HCT116 (cell line): Measurements from ENCODE around the gene FHOD3. TPM values are rescaled to one million over a fixed set of nuclear protein-coding genes. Genes with fewer than 3 reads are reported as not detected.

Source experiments
- ATAC-seq: fragments of 200-7000 bp; cut with Tn5 transposase; 2 replicates; pipeline ENCODE4 v1.9.1; 2020; ENCODE audit warnings: mild to moderate bottlenecking, moderate library complexity
- BruUV-seq: library from RNA; stranded (reverse); fragments of 400-500 nt; replicated peaks from 2 replicates; lab custom pipeline; 2021; lab: Mats Ljungman, UMichigan
- CTCF ChIA-PET: fragments of 300-600 bp; sonication (Branson Sonifier 250); formaldehyde crosslinking; loops from one replicate; lab custom pipeline; 2021; ENCODE audit warnings: antibody characterized with exemption; lab: Charles Lee
- POLR2A ChIA-PET: fragments of 300-600, 350-600 bp; sonication (Branson Sonifier 250); formaldehyde crosslinking; loops from one replicate; lab custom pipeline; 2021; ENCODE audit warnings: antibody characterized with exemption; lab: Charles Lee
- RAD21 ChIA-PET, 2 experiments: fragments of 300-600 bp; sonication (Branson Sonifier 250); formaldehyde crosslinking; loops; one replicate each; lab custom pipeline; 2023; ENCODE audit warnings: low total read pairs in 2 of 2; ENCODE audit not compliant: uncharacterized antibody in 2 of 2, unreplicated experiment in 2 of 2, low non-redundant PET in 1 of 2; lab: Charles Lee
- DNase-seq: peaks from one replicate; pipeline ENCODE4 v3.0.0-alpha.2; 2010; ENCODE audit warnings: low read depth, low spot score
- H2AFZ ChIP-seq: fragments of 200-600 bp; shearing (Covaris generic), sonication (generic); 2 replicates; pipeline ENCODE4 v1.6.1; 2017; ENCODE audit warnings: low read depth, mixed run types, mixed read lengths, antibody characterized with exemption, low read length; ENCODE audit not compliant: poor library complexity, severe bottlenecking
- H3K27ac ChIP-seq: 2 replicates; pipeline ENCODE4 v1.5.1; 2012; ENCODE audit warnings: low read depth, low read length
- H3K27me3 ChIP-seq: fragments of 200-600 bp; sonication (generic); 2 replicates; pipeline ENCODE4 v1.6.1; 2016; ENCODE audit warnings: mixed run types, low read length, mixed read lengths; ENCODE audit not compliant: insufficient read depth
- H3K36me3 ChIP-seq, 2 experiments: fragments of 200-500 bp in 1 of 2; fragments of 200-600 bp in 1 of 2; sonication (Bioruptor generic) in 1 of 2; sonication (generic) in 1 of 2; 2 replicates each; pipeline versions ENCODE4 v1.5.1 to v1.6.1; 2014 to 2016; ENCODE audit warnings: low read length in 2 of 2, inconsistent platforms in 1 of 2, mixed read lengths in 1 of 2, mixed run types in 1 of 2; ENCODE audit not compliant: insufficient read depth in 2 of 2, control insufficient read depth in 1 of 2
- H3K4me1 ChIP-seq, 2 experiments: fragments of 200-600 bp in 1 of 2; sonication (generic) in 1 of 2; 2 replicates each; pipeline versions ENCODE4 v1.5.1 to v1.6.1; 2012 to 2017; ENCODE audit warnings: low read length in 2 of 2, inconsistent platforms in 1 of 2, mild to moderate bottlenecking in 1 of 2, mixed read lengths in 1 of 2, mixed run types in 1 of 2, moderate library complexity in 1 of 2; ENCODE audit not compliant: insufficient read depth in 2 of 2, control insufficient read depth in 1 of 2
- H3K4me2 ChIP-seq: fragments of 200-600 bp; sonication (generic); 2 replicates; pipeline ENCODE4 v1.6.1; 2017; ENCODE audit warnings: mixed run types, low read length, mixed read lengths
- H3K4me3 ChIP-seq, 2 experiments: fragments of 200-600 bp in 1 of 2; sonication (generic) in 1 of 2; replicated peaks in 1 of 2; 2 replicates each; pipeline ENCODE4 v1.5.1; 2011 to 2016; ENCODE audit warnings: low read length in 2 of 2, control low read depth in 1 of 2, low read depth in 1 of 2, mild to moderate bottlenecking in 1 of 2, mixed read lengths in 1 of 2, mixed run types in 1 of 2
- H3K79me2 ChIP-seq: fragments of 200-600 bp; sonication (generic); 2 replicates; pipeline ENCODE4 v1.6.1; 2017; ENCODE audit warnings: mild to moderate bottlenecking, mixed run types, low read length, moderate library complexity, mixed read lengths; ENCODE audit not compliant: insufficient read depth
- H3K9ac ChIP-seq: fragments of 200-600 bp; sonication (generic); 2 replicates; pipeline ENCODE4 v1.6.1; 2016; ENCODE audit warnings: low read length, mixed read lengths
- H3K9me2 ChIP-seq: fragments of 200-600 bp; sonication (generic), shearing (Covaris generic); 2 replicates; pipeline ENCODE4 v1.6.1; 2017; ENCODE audit warnings: mixed run types, mild to moderate bottlenecking, moderate library complexity; ENCODE audit not compliant: insufficient read depth
- H3K9me3 ChIP-seq, 2 experiments: fragments of 200-500 bp in 1 of 2; fragments of 200-600 bp in 1 of 2; sonication (Bioruptor generic) in 1 of 2; sonication (generic) in 1 of 2; 2 replicates each; pipeline ENCODE4 v1.6.1; 2014 to 2017; ENCODE audit warnings: low read length in 2 of 2, mixed read lengths in 2 of 2, inconsistent platforms in 1 of 2, low read depth in 1 of 2, mild to moderate bottlenecking in 1 of 2, mixed run types in 1 of 2, moderate library complexity in 1 of 2; ENCODE audit not compliant: control insufficient read depth in 1 of 2, insufficient read depth in 1 of 2
- H4K20me1 ChIP-seq: fragments of 200-600 bp; sonication (generic), shearing (Covaris generic); 2 replicates; pipeline ENCODE4 v1.6.1; 2017; ENCODE audit warnings: mixed run types, mild to moderate bottlenecking, moderate library complexity; ENCODE audit not compliant: insufficient read depth
- CBX3 ChIP-seq: IDR thresholded peaks from 2 replicates; pipeline ENCODE4 v1.6.1; 2012; ENCODE audit warnings: low read depth
- CEBPB ChIP-seq: IDR thresholded peaks from 2 replicates; pipeline ENCODE4 v1.6.1; 2012; ENCODE audit warnings: low read depth
- EZH2 ChIP-seq: fragments of 200-600 bp; sonication (generic); IDR thresholded peaks from 2 replicates; pipeline ENCODE4 v1.6.1; 2017; ENCODE audit warnings: antibody characterized with exemption, mixed run types
- POLR2A ChIP-seq: IDR thresholded peaks from 2 replicates; pipeline ENCODE4 v1.7.0; 2011; ENCODE audit warnings: borderline replicate concordance; ENCODE audit not compliant: insufficient read depth, insufficient read length; ENCODE audit errors: extremely low read depth
- POLR2AphosphoS5 ChIP-seq: IDR thresholded peaks from 2 replicates; pipeline ENCODE4 v1.6.1; 2011; ENCODE audit warnings: mild to moderate bottlenecking, low read depth, low read length, moderate library complexity
- RAD21 ChIP-seq: IDR thresholded peaks from 2 replicates; pipeline ENCODE4 v1.6.1; 2012; ENCODE audit warnings: low read depth, mild to moderate bottlenecking
- REST ChIP-seq: IDR thresholded peaks from 2 replicates; pipeline ENCODE4 v1.6.1; 2012; ENCODE audit warnings: low read depth
- SIN3A ChIP-seq: IDR thresholded peaks from 2 replicates; pipeline ENCODE4 v1.6.1; 2012; ENCODE audit warnings: low read depth
- SP1 ChIP-seq: IDR thresholded peaks from 2 replicates; pipeline ENCODE4 v1.6.1; 2012; ENCODE audit warnings: low read depth
- SRF ChIP-seq: IDR thresholded peaks from 2 replicates; pipeline ENCODE4 v1.6.1; 2012; ENCODE audit warnings: low read depth
- YY1 ChIP-seq: IDR thresholded peaks from 2 replicates; pipeline ENCODE4 v1.6.1; 2011; ENCODE audit warnings: low read length, low read depth, moderate library complexity, mild to moderate bottlenecking; ENCODE audit not compliant: insufficient replicate concordance; ENCODE audit errors: extremely low read depth
- ZFX ChIP-seq: fragments of 450-650 bp; IDR thresholded peaks from 2 replicates; pipeline ENCODE4 v1.6.1; 2017
- ZNF274 ChIP-seq: fragments of 200-500 bp; sonication (Bioruptor generic); IDR thresholded peaks from 2 replicates; pipeline ENCODE4 v1.6.1; 2014; ENCODE audit warnings: mild to moderate bottlenecking, low read depth, low read length, inconsistent platforms
- intact Hi-C: fragments of 100-400 bp; cut with micrococcal nuclease; formaldehyde crosslinking; loops from 2 replicates; pipeline ENCODE4 v1.10.0; 2022
- total RNA-seq: library from RNA; stranded (reverse); gene quantifications from one replicate; pipeline ENCODE4 v1.2.1, GENCODE V29; 2021; ENCODE audit not compliant: unreplicated experiment
- TF ChIP-seq, protein P1 (sequence below): IDR thresholded peaks from 2 replicates; pipeline ENCODE4 v1.6.1; 2012

Gene FHOD3
- total RNA-seq, 1 experiment from 2014 or later, result 4.0 TPM

GRCh38 chr18:36406805-36407204, 109.3 kb downstream of the FHOD3 start:
- H3K4me1 ChIP-seq, result 0 out of 4 replicates have a peak, but pooled peaks cover 0 to 2% of the 10 kb centered on the region in 2 experiments
- TF ChIP-seq ZFX (no peak), EZH2 (no peak), CEBPB (no peak), POLR2A (no peak), SIN3A (no peak), YY1 (no peak), SRF (no peak)
- no peak overlapping the region for H3K4me2 ChIP-seq
- no peaks in the 10 kb centered on the region for H3K79me2 ChIP-seq
- no peak for DNase-seq
- intact Hi-C loops, result no loop called here
- CTCF ChIA-PET, result no interaction called here
- ATAC-seq, result no peak
- H3K9ac ChIP-seq, result no peak overlapping the region
- H3K27ac ChIP-seq, result no peak overlapping the region
- H3K36me3 ChIP-seq, result no peaks in the 10 kb centered on the region
- H3K9me3 ChIP-seq, result no peaks in the 10 kb centered on the region
- no peak overlapping the region for H2AFZ ChIP-seq
- 0 out of 2 replicates have a peak, but pooled peaks cover 4% of the 10 kb centered on the region for H3K9me2 ChIP-seq
- no peaks in the 10 kb centered on the region for H4K20me1 ChIP-seq
- BruUV-seq, result no TSS peak
- POLR2A ChIA-PET, result no interaction called here
- RAD21 ChIA-PET, result no interaction called here
- no peaks in the 10 kb centered on the region for H3K27me3 ChIP-seq
- H3K4me3 ChIP-seq, result no peak overlapping the region

DNA sequence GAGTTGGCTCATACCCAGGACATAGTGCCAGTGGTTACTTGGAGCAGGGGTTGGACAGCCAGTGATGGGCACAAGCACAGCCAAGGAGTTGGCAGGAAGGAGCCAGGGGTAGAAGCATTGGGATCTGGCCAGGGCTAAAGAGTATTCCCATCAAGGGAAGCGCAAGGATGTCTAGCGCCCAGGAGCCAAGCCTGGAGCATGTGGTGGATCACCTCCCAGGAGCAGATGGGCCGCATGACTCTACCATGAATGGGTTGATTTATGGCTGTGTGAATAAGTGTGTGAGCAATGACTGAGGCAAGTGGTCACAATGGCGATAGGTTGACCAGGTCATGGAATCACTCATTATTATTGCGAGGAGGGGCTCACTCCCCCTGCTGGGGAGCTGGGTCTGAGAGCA, 111.1 kb downstream of the FHOD3 start:
- H3K4me1 ChIP-seq, result 0 out of 4 replicates have a peak, but pooled peaks cover 0 to 4% of the 10 kb centered on the region in 2 experiments
- H3K4me3 ChIP-seq, result no peak overlapping the region
- no peak for DNase-seq
- H3K9ac ChIP-seq, result no peak overlapping the region
- no peaks in the 10 kb centered on the region for H3K27me3 ChIP-seq
- no peak overlapping the region for H3K4me2 ChIP-seq
- no peaks in the 10 kb centered on the region for H3K36me3 ChIP-seq
- ATAC-seq, result no peak
- H3K9me2 ChIP-seq, result 0 out of 2 replicates have a peak, but pooled peaks cover 4% of the 10 kb centered on the region
- BruUV-seq, result no TSS peak
- ChIA-PET POLR2A (no interaction called here), CTCF (no interaction called here), RAD21 (no interaction called here)
- no peak overlapping the region; the same call in 1 of the 2 replicates for H3K27ac ChIP-seq
- intact Hi-C loops, result no loop called here
- H4K20me1 ChIP-seq, result no peaks in the 10 kb centered on the region
- H3K79me2 ChIP-seq, result no peaks in the 10 kb centered on the region
- no peaks in the 10 kb centered on the region for H3K9me3 ChIP-seq
- no peak overlapping the region for H2AFZ ChIP-seq
- no peak for TF ChIP-seq POLR2AphosphoS5
- no peak for TF ChIP-seq CEBPB
- no peak for TF ChIP-seq REST
- no peak for TF ChIP-seq SP1
- no peak for TF ChIP-seq SIN3A
- no peak for TF ChIP-seq RAD21
- TF ChIP-seq, protein P1, sequence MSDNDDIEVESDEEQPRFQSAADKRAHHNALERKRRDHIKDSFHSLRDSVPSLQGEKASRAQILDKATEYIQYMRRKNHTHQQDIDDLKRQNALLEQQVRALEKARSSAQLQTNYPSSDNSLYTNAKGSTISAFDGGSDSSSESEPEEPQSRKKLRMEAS, result no peak
- no peak for TF ChIP-seq CBX3
- TF ChIP-seq ZFX, result no peak
- no peak for TF ChIP-seq ZNF274
- no peak for TF ChIP-seq YY1
- TF ChIP-seq, all 23 proteins: peak for 0
